K562 (cell line): Measurements from ENCODE around the gene ADSS1.

Source experiments
- BMI1 ChIP-seq: fragments of 150-350 bp; IDR thresholded peaks from 2 replicates; pipeline ENCODE4 v1.6.1; 2014; ENCODE audit warnings: low read length
- CBX5 ChIP-seq: IDR thresholded peaks from 2 replicates; pipeline ENCODE4 v1.6.1; 2014; ENCODE audit warnings: low read depth, borderline replicate concordance
- CREB1 ChIP-seq, 2 experiments: sonication (generic) in 1 of 2; formaldehyde crosslinking in 1 of 2; IDR thresholded peaks; 2 replicates each; pipeline versions ENCODE4 v1.6.1 to v1.8.0; 2012 to 2022; ENCODE audit warnings: inconsistent platforms in 1 of 2, mild to moderate bottlenecking in 1 of 2, missing genetic modification reagents in 1 of 2, moderate library complexity in 1 of 2
- FOXP1 ChIP-seq: sonication (generic); formaldehyde crosslinking; IDR thresholded peaks from 2 replicates; pipeline ENCODE4 v1.8.0; 2022; ENCODE audit warnings: mild to moderate bottlenecking, missing genetic modification reagents
- JUNB ChIP-seq: fragments of 450-650 bp; formaldehyde crosslinking; conservative IDR thresholded peaks from 2 replicates; pipeline ENCODE4 v1.4.0; 2020; ENCODE audit warnings: mild to moderate bottlenecking
- POLR2A ChIP-seq: fragments of 450-650 bp; conservative IDR thresholded peaks from 2 replicates; pipeline ENCODE4 v1.6.1; 2016
- RFX5 ChIP-seq: IDR thresholded peaks from 2 replicates; pipeline ENCODE4 v1.6.1; 2011; ENCODE audit warnings: low read depth, mild to moderate bottlenecking, improper control_type of control experiment, low read length
- SIN3A ChIP-seq, 2 experiments: fragments of 150-350 bp in 1 of 2; IDR thresholded peaks; 2 replicates each; pipeline ENCODE4 v1.6.1; 2011 to 2016; ENCODE audit warnings: borderline replicate concordance in 2 of 2, low read depth in 2 of 2, low read length in 2 of 2, mild to moderate bottlenecking in 2 of 2, moderate library complexity in 2 of 2; ENCODE audit not compliant: control insufficient read depth in 1 of 2
- TAF1 ChIP-seq: IDR thresholded peaks from 2 replicates; pipeline ENCODE4 v1.6.1; 2011; ENCODE audit warnings: mild to moderate bottlenecking, low read length, moderate library complexity; ENCODE audit not compliant: insufficient read depth, control insufficient read depth, severe bottlenecking; ENCODE audit errors: extremely low read depth
- ZFP36 ChIP-seq: fragments of 150-350 bp; IDR thresholded peaks from 2 replicates; pipeline ENCODE4 v1.6.1; 2018; ENCODE audit warnings: low read length, low read depth; ENCODE audit not compliant: partially characterized antibody
- TF ChIP-seq, protein P1 (sequence below), 3 experiments: IDR thresholded peaks in 2 of 3; conservative IDR thresholded peaks in 1 of 3; 2 replicates each; pipeline ENCODE4 v1.5.1; 2011 to 2012; ENCODE audit warnings: low read length in 3 of 3, mild to moderate bottlenecking in 3 of 3, control low read depth in 2 of 3, improper control_type of control experiment in 1 of 3, inconsistent platforms in 1 of 3, low read depth in 1 of 3, mixed read lengths in 1 of 3, moderate library complexity in 1 of 3; ENCODE audit not compliant: insufficient read depth in 2 of 3
- TF ChIP-seq, protein P2 (sequence below): sonication (generic); formaldehyde crosslinking; IDR thresholded peaks from 2 replicates; pipeline ENCODE4 v1.8.0; 2023; ENCODE audit warnings: mild to moderate bottlenecking, missing genetic modification reagents
- TF ChIP-seq, protein P3 (sequence below): sonication (generic); formaldehyde crosslinking; IDR thresholded peaks from 2 replicates; pipeline ENCODE4 v1.8.0; 2022; ENCODE audit warnings: mild to moderate bottlenecking, missing genetic modification reagents

DNA sequence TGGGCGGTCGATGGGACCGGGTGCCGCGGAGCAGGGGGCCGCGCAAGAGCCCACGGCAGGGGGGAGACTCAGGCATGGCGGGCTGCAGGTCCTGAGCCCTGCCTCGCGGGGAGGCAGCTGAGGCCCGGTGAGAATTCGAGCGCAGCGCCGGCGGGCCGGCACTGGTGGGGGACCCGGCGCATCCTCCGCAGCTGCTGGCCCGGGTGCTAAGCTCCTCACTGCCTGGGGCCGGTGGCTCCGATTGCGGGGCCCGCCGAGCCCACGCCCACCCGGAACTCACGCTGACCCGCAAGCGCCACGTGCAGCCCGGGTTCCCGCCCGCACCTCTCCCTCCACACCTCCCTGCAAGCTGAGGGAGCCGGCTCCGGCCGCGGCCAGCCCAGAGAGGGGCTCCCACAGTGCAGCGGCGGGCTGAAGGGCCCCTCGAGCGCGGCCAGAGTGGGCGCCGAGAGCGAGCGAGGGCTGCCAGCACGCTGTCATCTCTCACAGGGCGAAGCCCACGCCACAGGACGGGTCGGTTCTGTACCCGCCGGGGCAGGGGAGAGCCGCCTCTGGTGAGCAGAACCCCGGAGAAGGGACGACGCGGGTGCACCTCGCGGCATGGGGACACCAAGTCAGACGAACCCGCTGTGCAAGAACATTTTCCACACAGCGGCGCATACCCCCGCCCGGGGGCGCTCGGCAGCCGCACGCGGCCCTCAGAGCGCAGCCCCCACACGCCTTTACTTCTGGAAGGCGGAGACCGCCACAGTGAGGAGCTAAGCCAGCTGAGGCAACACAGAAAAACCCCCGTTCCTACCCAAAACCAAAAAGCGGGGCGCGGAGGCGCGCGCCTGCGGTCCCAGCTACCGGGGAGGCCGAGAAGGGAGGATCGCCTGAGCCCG is 27.8 kb downstream of the ADSS1 start:
- TF ChIP-seq, protein P1, sequence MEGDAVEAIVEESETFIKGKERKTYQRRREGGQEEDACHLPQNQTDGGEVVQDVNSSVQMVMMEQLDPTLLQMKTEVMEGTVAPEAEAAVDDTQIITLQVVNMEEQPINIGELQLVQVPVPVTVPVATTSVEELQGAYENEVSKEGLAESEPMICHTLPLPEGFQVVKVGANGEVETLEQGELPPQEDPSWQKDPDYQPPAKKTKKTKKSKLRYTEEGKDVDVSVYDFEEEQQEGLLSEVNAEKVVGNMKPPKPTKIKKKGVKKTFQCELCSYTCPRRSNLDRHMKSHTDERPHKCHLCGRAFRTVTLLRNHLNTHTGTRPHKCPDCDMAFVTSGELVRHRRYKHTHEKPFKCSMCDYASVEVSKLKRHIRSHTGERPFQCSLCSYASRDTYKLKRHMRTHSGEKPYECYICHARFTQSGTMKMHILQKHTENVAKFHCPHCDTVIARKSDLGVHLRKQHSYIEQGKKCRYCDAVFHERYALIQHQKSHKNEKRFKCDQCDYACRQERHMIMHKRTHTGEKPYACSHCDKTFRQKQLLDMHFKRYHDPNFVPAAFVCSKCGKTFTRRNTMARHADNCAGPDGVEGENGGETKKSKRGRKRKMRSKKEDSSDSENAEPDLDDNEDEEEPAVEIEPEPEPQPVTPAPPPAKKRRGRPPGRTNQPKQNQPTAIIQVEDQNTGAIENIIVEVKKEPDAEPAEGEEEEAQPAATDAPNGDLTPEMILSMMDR (IDR thresholded peaks at IDR 0.05 in 2 of 3, conservative IDR thresholded peaks at IDR 0.05 in 1 of 3; ENCODE audit: insufficient read depth in 2 of 3, low read depth in 1 of 3, low read length in 3 of 3) = peak; percentile 53 to 71 (median 57); a peak in 5 of 6 replicates
- TF ChIP-seq FOXP1 (0 out of 2 replicates have a peak, but pooled peaks have one; percentile 70), ZFP36 (no peak), BMI1 (no peak), CBX5 (no peak), RFX5 (no peak), SIN3A (IDR thresholded peaks at IDR 0.05; ENCODE audit: borderline replicate concordance in 2 of 2, control insufficient read depth in 1 of 2, low read depth in 2 of 2, low read length in 2 of 2) (no peak), POLR2A (no peak), JUNB (CRISPR knock-in tag) (no peak), TAF1 (peak; percentile 28), CREB1 (IDR thresholded peaks at IDR 0.05) (no peak), CREB1 (CRISPR knock-in tag; IDR thresholded peaks at IDR 0.05) (no peak)
- TF ChIP-seq, protein P2, sequence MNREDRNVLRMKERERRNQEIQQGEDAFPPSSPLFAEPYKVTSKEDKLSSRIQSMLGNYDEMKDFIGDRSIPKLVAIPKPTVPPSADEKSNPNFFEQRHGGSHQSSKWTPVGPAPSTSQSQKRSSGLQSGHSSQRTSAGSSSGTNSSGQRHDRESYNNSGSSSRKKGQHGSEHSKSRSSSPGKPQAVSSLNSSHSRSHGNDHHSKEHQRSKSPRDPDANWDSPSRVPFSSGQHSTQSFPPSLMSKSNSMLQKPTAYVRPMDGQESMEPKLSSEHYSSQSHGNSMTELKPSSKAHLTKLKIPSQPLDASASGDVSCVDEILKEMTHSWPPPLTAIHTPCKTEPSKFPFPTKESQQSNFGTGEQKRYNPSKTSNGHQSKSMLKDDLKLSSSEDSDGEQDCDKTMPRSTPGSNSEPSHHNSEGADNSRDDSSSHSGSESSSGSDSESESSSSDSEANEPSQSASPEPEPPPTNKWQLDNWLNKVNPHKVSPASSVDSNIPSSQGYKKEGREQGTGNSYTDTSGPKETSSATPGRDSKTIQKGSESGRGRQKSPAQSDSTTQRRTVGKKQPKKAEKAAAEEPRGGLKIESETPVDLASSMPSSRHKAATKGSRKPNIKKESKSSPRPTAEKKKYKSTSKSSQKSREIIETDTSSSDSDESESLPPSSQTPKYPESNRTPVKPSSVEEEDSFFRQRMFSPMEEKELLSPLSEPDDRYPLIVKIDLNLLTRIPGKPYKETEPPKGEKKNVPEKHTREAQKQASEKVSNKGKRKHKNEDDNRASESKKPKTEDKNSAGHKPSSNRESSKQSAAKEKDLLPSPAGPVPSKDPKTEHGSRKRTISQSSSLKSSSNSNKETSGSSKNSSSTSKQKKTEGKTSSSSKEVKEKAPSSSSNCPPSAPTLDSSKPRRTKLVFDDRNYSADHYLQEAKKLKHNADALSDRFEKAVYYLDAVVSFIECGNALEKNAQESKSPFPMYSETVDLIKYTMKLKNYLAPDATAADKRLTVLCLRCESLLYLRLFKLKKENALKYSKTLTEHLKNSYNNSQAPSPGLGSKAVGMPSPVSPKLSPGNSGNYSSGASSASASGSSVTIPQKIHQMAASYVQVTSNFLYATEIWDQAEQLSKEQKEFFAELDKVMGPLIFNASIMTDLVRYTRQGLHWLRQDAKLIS (CRISPR knock-in tag) = no peak
- TF ChIP-seq, protein P3, sequence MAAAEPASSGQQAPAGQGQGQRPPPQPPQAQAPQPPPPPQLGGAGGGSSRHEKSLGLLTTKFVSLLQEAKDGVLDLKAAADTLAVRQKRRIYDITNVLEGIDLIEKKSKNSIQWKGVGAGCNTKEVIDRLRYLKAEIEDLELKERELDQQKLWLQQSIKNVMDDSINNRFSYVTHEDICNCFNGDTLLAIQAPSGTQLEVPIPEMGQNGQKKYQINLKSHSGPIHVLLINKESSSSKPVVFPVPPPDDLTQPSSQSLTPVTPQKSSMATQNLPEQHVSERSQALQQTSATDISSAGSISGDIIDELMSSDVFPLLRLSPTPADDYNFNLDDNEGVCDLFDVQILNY (CRISPR knock-in tag) = no peak
